Stomach (tissue), 9 donors: ENCODE measurements around the gene SPEG. TPM values are rescaled to one million over a fixed set of nuclear protein-coding genes. Genes with fewer than 3 reads are reported as not detected.

Experiments used
- DNase-seq, 2 donors: peaks; one replicate each; pipeline versions ENCODE4 v3.0.0 to v3.0.0-alpha.2; 2013 to 2019
- H3K27ac ChIP-seq, 5 donors: fragments of 200-600 bp in 4 of 5; sonication (generic) in 4 of 5; one replicate each; pipeline ENCODE4 v1.5.1; 2013 to 2019; ENCODE audit warnings: mild to moderate bottlenecking in 1 of 5, moderate library complexity in 1 of 5
- H3K27me3 ChIP-seq, 3 donors: fragments of 200-600 bp; sonication (generic); one replicate each; pipeline ENCODE4 v1.5.1; 2017 to 2019; ENCODE audit warnings: mixed run types in 1 of 3
- H3K36me3 ChIP-seq, 4 donors: fragments of 200-600 bp; sonication (generic); 1 replicate in 3 of 4; 2 replicates in 1 of 4; pipeline ENCODE4 v1.5.1; 2016 to 2019
- H3K4me1 ChIP-seq, 4 donors: fragments of 200-600 bp; sonication (generic); one replicate each; pipeline ENCODE4 v1.5.1; 2016 to 2019
- H3K4me3 ChIP-seq, 4 donors: fragments of 200-600 bp; sonication (generic) in 3 of 4; one replicate each; pipeline ENCODE4 v1.5.1; 2016 to 2019; ENCODE audit warnings: mild to moderate bottlenecking in 1 of 4
- H3K9me3 ChIP-seq, 4 donors: fragments of 200-600 bp; sonication (generic); one replicate each; pipeline ENCODE4 v1.5.1; 2016 to 2019
- EP300 ChIP-seq: sonication (generic); formaldehyde crosslinking; IDR thresholded peaks from one replicate; pipeline ENCODE4 v1.6.1; 2017; ENCODE audit warnings: antibody characterized with exemption
- POLR2A ChIP-seq, 4 donors: fragments of 450-650 bp; IDR thresholded peaks; one replicate each; pipeline ENCODE4 v1.6.1; 2016; ENCODE audit warnings: antibody characterized with exemption in 4 of 4, control low read depth in 2 of 4, mild to moderate bottlenecking in 1 of 4, moderate library complexity in 1 of 4
- POLR2AphosphoS5 ChIP-seq, 3 donors: sonication (generic); formaldehyde crosslinking; IDR thresholded peaks; one replicate each; pipeline ENCODE4 v1.6.1; 2016; ENCODE audit warnings: antibody characterized with exemption in 3 of 3
- WGBS, 5 donors: extraction: QIAGEN DNeasy Blood & Tissue Kit in 3 of 5; methylation state at CpG; one replicate each; pipeline versions ENCODE4 v1.1.5 to v1.1.7; 2013 to 2018; 5-methylcytosine and 5-hydroxymethylcytosine counted together
- intact Hi-C: fragments of 100-400 bp; cut with DNase I; formaldehyde crosslinking; loops from one replicate; pipeline ENCODE4 v1.15.1; 2023; ENCODE audit warnings: low total_unique reads
- polyA plus RNA-seq, 3 donors: library from polyadenylated mRNA; stranded (reverse); fragments of 200-250 nt; gene quantifications; one replicate each; pipeline ENCODE4 v1.2.3, GENCODE V29; 2013
- total RNA-seq, 5 donors: library from RNA; depleted of rRNA; stranded (reverse); fragments of >200 nt; gene quantifications; one replicate each; pipeline versions ENCODE4 v1.1.0 to v1.2.3, GENCODE V29; 2014 to 2016
- TF ChIP-seq, protein P1 (sequence below), 7 experiments: fragments of 450-650 bp in 4 of 7; fragments of 200-600 bp in 3 of 7; sonication (generic) in 3 of 7; IDR thresholded peaks; one replicate each; pipeline ENCODE4 v1.5.1; 2016 to 2019; ENCODE audit warnings: antibody characterized with exemption in 7 of 7, control low read depth in 2 of 7, mild to moderate bottlenecking in 1 of 7
- donor health status: healthy with polysubstance abuse.
- donor health status: Bipolar disorder and iron deficiency.
- donor health status: healthy.

Gene SPEG
- total and polyA plus RNA-seq, 8 donors: 7.4 to 106 (median 27.2) TPM

DNA sequence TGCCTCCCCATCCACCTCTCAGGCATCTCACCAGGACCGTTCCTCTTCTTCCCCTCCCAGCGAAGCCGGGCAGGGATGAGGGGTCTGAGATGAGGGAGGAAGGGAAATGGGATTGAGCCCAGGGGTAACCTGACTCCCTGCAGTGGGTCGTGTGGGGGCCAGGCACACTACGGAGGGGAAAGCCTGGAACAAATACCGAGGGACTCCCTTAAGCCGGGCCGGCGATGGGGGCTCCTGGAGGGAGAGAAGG lies 250 bp upstream of the SPEG start:
- Histone ChIP-seq H3K4me1 (peaks cover 7 to 30% (median 13%) of the 10 kb centered on the region in 4 donors), H3K9me3 (no peaks in the 10 kb centered on the region), H3K27me3 (peaks cover 0 to 36% (median 22%) of the 10 kb centered on the region in 3 donors), H3K4me3 (peak overlapping the region; percentile 28 to 36 (median 34)), H3K36me3 (no peaks in the 10 kb centered on the region), H3K27ac (peak overlapping the region in 4 of 5 donors; percentile 65 to 95 (median 83))
- intact Hi-C loops: no loop called here
- WGBS, 5 donors: 22 to 45% (median 41%) methylated on average over 6 to 9 of the region's 9 CpGs
- DNase-seq: no peak
- TF ChIP-seq POLR2A (IDR thresholded peaks at IDR 0.05) (no peak), POLR2AphosphoS5 (IDR thresholded peaks at IDR 0.05) (no peak), EP300 (no peak)
- TF ChIP-seq, protein P1, sequence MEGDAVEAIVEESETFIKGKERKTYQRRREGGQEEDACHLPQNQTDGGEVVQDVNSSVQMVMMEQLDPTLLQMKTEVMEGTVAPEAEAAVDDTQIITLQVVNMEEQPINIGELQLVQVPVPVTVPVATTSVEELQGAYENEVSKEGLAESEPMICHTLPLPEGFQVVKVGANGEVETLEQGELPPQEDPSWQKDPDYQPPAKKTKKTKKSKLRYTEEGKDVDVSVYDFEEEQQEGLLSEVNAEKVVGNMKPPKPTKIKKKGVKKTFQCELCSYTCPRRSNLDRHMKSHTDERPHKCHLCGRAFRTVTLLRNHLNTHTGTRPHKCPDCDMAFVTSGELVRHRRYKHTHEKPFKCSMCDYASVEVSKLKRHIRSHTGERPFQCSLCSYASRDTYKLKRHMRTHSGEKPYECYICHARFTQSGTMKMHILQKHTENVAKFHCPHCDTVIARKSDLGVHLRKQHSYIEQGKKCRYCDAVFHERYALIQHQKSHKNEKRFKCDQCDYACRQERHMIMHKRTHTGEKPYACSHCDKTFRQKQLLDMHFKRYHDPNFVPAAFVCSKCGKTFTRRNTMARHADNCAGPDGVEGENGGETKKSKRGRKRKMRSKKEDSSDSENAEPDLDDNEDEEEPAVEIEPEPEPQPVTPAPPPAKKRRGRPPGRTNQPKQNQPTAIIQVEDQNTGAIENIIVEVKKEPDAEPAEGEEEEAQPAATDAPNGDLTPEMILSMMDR (IDR thresholded peaks at IDR 0.05): no peak

DNA sequence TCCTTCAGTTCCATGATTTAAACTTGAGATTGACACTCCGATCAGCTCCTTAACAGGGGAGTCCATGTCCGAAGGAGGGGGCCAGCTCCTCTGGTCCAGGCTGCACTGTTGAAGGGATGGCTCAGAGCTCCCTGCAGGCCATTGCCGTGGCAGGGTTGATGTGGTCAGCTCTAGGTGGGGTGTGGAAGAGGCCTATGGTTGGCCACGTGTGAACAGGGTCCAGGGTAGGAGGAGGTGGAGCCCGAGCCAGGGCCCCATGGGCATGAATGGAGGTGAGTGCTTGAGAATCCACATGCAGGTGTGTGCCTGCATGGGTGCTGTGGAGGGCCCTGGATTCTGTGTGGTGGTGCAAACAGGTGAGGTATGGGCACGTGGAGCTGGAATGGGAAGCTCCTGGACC lies 1.1 kb downstream of the SPEG start:
- TF ChIP-seq, protein P1 (IDR thresholded peaks at IDR 0.05): no peak
- TF ChIP-seq EP300 (no peak), POLR2AphosphoS5 (IDR thresholded peaks at IDR 0.05) (no peak), POLR2A (IDR thresholded peaks at IDR 0.05) (no peak)
- Histone ChIP-seq H3K4me3 (peak overlapping the region in 2 of 4 donors; percentile 35 to 36), H3K27ac (peak overlapping the region in 3 of 5 donors; percentile 76 to 95 (median 90)), H3K9me3 (no peaks in the 10 kb centered on the region), H3K27me3 (peaks cover 0 to 49% (median 22%) of the 10 kb centered on the region in 3 donors), H3K4me1 (peaks cover 7 to 23% (median 13%) of the 10 kb centered on the region in 4 donors), H3K36me3 (no peaks in the 10 kb centered on the region)
- intact Hi-C loops: no loop called here
- DNase-seq: peak in 1 of 2 donors; percentile 3
- WGBS, 5 donors: 87 to 94% (median 91%) methylated on average over 6 of the region's 6 CpGs

DNA sequence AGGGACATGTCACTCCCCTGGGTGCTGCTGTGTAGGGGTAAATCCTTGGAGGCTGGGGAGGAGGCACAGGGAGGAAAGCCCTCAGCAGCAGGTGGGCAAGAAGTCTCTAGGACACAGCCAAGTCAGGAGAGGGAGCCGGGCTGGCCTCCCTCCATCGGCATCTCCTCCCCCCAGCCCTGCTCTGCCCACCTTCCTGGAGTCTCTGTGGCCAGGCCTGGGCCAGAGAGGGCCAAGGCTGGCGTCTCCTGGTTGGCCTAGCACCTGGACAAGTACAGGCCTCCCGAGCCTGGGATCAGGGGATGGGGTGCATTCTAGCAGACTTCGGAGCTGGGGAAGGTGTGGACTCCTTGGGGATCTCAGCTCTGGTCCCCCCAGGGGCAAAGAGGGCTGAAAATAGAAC lies 1.8 kb downstream of the SPEG start:
- Histone ChIP-seq H3K4me3 (no peak overlapping the region), H3K4me1 (peaks cover 13 to 30% (median 21%) of the 10 kb centered on the region in 4 donors), H3K9me3 (no peaks in the 10 kb centered on the region), H3K36me3 (no peaks in the 10 kb centered on the region), H3K27me3 (peaks cover 0 to 57% (median 30%) of the 10 kb centered on the region in 3 donors), H3K27ac (peak overlapping the region in 3 of 5 donors; percentile 76 to 95 (median 90))
- no peak for DNase-seq
- no peak for TF ChIP-seq POLR2A (IDR thresholded peaks at IDR 0.05)
- 64 to 91% (median 86%) methylated on average over 5 of the region's 5 CpGs for WGBS, 5 donors
- intact Hi-C loops: no loop called here

DNA sequence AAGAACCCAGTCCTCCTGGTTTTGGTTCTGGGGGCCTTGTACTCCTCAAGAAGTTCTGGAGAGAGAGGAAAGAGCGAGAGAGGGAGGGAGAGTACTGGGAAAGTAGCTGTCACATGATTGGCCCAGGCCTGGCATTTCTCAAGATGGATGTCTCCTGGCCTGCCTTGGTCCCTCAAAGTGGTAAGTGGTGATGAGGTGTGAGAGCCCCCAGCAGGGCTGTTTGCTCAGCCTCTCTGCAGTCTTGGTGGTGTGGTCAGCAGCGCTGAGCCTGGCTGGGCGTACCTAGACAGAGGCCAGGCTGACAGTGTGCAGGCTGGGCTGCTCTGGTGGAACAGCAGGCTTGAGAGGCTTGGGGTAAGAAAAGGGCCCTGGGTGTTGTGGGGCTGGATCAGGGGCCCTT lies 2.5 kb downstream of the SPEG start:
- H3K4me1 ChIP-seq: peaks cover 18 to 34% (median 27%) of the 10 kb centered on the region in 4 donors
- no peaks in the 10 kb centered on the region for H3K9me3 ChIP-seq
- intact Hi-C loops: no loop called here
- peak in 2 of 3 donors; percentile 25 to 37 for TF ChIP-seq POLR2AphosphoS5 (IDR thresholded peaks at IDR 0.05)
- TF ChIP-seq POLR2A (IDR thresholded peaks at IDR 0.05): no peak
- DNase-seq: no peak
- H3K36me3 ChIP-seq: no peaks in the 10 kb centered on the region
- 81 to 89% (median 83%) methylated on average over 3 of the region's 3 CpGs for WGBS, 5 donors
- no peak overlapping the region for H3K4me3 ChIP-seq
- H3K27me3 ChIP-seq: peaks cover 0 to 63% (median 36%) of the 10 kb centered on the region in 3 donors
- H3K27ac ChIP-seq: peak overlapping the region in 3 of 5 donors; percentile 76 to 95 (median 90)

DNA sequence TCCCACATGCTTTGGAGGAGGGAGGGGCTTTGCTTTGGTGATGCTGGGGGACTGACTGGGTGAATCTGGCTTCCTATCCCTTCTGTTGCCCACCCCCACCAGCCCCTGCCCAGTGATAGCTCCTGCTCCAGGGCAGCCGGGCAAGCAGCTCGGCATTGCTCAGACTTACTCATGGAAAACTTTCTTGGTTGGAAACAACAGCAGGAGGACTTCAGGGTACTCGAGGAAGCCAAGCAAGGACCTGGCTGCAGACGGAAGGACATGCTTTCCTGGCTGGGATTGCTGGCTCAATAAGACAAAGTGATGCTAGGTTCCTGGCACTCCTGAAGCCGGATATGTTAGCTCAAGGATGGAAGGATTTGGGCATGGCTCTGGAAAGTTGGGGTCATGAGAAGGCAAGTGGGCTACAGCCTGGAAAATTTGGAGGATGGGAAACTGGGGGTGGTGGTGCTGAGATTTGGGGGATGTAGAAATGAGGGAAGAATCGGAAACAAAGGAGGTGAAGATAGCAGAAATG lies 3.1 kb downstream of the SPEG start:
- peaks cover 0 to 69% (median 43%) of the 10 kb centered on the region in 3 donors for H3K27me3 ChIP-seq
- no peaks in the 10 kb centered on the region for H3K36me3 ChIP-seq
- TF ChIP-seq, protein P1 (IDR thresholded peaks at IDR 0.05): no peak
- TF ChIP-seq POLR2A (IDR thresholded peaks at IDR 0.05) (no peak), POLR2AphosphoS5 (IDR thresholded peaks at IDR 0.05) (no peak), EP300 (no peak)
- intact Hi-C loops: no loop called here
- H3K4me3 ChIP-seq: no peak overlapping the region
- no peaks in the 10 kb centered on the region for H3K9me3 ChIP-seq
- H3K27ac ChIP-seq: peak overlapping the region in 3 of 5 donors; percentile 76 to 95 (median 90)
- peaks cover 23 to 38% (median 31%) of the 10 kb centered on the region in 4 donors for H3K4me1 ChIP-seq
- 61 to 76% (median 66%) methylated on average over 4 to 6 of the region's 6 CpGs for WGBS, 5 donors
- DNase-seq: no peak
